GM18907 (cell line): ENCODE results near the gene PSAT1.

Experiments
- ATAC-seq: cut with Tn5 transposase; IDR thresholded peaks from one replicate; pipeline ENCODE4 v1.9.1; 2021; ENCODE audit warnings: mild to moderate bottlenecking, moderate library complexity; ENCODE audit not compliant: unreplicated experiment

PSAT1 gene

DNA sequence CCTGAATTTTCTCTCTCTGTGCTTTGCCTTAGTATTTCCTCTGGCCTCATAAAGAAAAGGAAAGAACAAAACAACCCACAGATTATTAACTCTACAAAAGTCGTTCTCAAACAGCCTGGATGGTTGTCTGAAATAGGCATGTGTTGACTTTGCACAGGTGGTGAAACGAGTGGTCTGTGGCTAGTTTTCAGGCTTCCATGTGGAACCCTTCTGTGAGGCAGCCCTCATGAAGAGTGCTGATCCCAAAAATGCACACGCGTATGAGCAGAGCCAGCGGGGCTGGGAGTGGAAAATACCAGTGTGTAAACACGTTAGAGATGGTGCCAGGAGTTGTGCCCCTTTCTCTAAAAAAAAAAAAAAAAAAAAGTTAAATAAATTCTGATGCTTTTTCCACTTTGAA, 4.9 kb upstream of the PSAT1 start:
- ATAC-seq = no peak

DNA sequence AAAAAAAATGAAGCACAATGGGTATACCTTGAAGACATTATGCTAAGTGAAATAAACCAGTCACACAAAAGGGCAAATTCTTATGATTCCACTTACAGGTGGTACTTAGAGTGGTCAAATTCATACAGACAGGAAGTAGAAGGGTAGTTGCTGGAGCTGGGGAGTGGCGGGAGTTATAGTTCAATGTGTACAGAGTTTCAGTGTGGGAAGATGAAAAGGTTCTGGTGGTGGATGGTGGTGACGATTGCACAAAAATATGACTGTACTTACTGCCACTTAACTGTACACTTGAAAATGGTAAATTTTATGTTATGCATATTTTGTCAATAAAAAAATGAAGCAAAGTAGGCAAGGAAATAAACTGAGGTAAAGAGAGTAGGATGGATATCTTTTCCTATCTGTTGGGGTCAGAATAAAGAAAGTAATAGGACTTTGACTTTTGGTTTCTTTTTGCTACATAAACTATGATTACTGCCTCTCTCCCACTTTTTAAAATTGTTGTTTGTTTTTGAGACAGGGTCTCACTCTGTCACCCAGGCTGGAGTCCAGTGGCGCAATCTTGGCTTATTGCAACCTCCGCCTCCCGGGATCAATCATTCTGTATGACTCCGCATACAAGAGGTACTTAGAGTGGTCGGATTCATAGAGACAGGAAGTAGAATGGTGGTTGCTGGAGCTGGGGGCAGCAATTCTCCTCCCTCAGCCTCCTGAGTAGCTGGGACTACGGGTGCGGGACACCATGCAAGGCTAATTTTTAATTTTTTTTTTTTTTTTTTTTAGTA, 4.0 kb upstream of the PSAT1 start:
- ATAC-seq = no peak

DNA sequence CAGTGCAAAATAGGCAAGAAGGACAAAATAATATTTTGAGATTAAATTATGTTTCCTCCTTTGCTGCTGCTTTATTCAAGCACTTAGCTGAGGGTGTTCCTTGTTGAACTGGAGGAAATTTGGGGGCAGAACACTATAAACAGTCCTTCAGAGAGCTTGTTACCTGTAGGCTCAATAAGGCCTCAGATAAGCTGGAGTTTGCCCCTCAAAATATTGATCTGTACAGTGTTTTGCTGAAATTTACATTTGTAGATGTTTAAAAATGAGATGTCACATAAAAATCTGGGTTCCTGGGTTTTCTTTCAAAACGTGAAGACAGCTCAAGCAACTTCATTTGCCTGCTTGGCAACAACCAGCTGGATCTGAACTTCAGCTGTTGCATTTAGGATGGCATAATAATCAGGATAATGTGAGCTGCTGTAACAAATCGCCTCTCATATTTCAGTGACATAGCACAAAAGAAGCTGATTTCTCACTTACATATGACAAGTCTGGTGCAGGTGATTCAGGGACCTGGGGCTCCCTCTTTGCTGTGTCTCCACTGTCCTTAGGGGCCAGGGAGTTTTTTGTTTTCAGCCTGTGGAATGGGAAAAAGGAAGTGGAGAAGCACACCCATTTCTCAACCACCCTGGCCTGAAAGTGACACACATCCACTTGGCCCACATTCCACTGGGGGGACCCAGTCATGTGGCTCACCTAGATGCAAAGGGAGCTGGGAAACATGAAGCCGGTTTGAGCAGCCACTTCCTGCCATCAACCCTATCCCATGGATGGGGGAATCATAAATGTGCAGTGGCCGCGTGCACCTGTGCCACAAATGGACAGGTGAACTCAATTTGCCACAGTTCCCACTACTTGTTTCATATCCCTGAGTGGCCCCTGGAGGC, 2.4 kb upstream of the PSAT1 start:
- no peak for ATAC-seq

DNA sequence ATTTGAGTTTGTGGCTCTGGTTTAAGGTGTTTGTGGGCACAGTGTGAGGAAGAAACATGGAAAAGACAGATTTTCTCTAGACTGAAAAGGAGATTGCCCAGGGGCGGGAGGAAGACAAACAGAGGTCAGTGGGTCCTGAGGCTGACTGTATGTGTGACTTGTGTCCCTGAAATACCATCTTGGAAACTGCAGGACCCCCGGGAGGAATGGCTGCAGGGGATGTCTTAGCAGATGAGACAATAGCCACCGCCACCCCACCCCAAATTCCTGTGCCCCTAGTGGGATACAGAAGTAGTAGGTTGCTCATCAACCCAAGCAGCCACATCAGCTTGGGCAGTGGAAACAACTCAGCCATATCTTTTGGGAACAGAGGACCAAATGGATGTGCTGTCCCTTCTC, 1.7 kb upstream of the PSAT1 start:
- no peak for ATAC-seq

GRCh38 chr9:78295731-78296130, 1.2 kb upstream of the PSAT1 start:
- no peak for ATAC-seq

GRCh38 chr9:78296201-78296892, 578 bp upstream of the PSAT1 start:
- ATAC-seq = no peak

DNA sequence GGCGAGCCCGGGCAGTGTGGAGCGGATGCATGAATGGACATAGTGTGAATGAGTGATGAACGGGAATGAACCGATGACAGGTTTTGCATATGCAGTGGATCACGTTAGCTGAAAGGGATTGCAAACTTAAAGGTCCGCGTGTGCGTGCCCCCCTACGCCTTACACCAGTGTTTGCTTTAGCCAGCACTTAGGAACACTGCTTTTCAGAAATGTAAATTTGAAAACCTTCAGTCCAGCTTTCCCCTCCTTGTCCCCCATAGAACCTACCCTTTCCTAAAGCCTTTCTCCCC, 692 bp downstream of the PSAT1 start:
- ATAC-seq = no peak

- ATAC-seq = no peak
These were observed 1.3 kb downstream of the PSAT1 start for GRCh38 chr9:78298046-78298765.

DNA sequence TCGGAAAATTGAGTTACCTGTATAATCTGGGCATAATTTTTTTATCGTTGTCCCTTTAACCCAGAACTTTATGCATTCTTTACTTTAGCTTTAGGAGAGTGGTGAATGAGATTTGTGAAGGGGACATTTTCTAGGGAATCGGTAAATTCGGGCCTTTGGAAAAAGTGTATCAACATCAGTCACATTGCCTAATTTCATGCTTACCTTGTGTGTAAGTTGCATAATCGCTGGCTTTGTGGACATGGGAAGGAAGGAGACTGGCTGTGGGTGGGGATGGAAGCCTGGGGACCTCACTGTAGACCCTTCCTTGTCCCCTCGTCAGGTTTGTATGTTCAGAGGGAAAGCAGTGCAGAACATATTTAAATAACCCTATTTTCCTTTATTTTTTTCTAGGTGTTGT, 3.3 kb downstream of the PSAT1 start:
- ATAC-seq = no peak

GRCh38 chr9:78301466-78301865, 4.5 kb downstream of the PSAT1 start:
- ATAC-seq = no peak

DNA sequence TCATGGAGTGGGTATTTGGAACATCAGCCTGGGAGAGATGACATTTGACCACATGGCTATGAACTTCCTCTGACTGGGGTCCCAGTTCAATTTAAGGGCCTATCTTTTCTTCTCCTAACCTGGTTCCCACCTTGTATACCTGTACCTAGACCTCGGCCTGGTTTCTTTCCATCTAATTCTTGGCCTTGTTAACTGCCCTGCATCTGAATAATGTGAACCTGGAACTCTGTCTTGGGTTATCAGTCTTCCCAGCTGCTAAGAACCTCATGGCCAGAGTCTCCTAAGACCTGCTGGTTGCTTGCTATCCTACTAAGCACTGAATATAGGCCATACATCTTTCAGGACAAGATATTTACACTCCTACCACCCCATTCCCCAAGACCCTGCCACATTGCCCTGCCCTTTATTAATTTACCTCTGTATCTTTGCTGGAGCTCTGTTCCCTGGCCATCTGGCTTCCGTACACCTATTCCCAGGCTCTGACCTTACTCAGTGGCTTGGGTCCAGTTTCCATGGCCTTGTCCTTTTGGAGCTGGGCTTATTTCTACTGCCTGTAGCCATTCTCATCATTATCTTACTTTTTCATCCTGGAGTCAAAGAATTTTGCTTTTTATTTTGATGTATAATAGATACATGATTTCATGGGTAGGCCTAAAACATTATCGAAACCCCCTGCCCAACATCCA, 6.6 kb downstream of the PSAT1 start:
- ATAC-seq = no peak

DNA sequence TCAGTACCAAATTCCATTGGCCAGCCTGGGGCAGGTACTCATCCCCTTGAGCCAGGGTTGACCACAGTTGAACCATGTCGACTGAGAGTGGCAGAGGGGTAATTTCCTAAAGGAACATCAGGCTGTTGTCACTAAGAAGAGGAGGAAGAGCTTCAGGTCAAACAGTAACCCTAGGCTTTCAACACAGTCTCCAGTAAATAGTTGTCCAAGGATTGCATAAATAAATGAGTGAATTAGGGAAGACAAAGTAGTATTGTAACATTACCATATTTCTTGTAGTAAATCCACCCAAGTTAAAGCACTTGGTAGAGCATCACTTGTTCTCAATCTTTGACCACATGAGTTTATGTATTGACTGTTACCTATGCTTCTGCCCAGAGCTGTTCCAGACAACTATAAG, 7.4 kb downstream of the PSAT1 start:
- no peak for ATAC-seq

GRCh38 chr9:78306222-78307076, 9.5 kb downstream of the PSAT1 start:
- no peak for ATAC-seq

- no peak for ATAC-seq
These were observed 10.4 kb downstream of the PSAT1 start for GRCh38 chr9:78307360-78307759.

- no peak for ATAC-seq
These were observed 12.1 kb downstream of the PSAT1 start for GRCh38 chr9:78309066-78309465.

DNA sequence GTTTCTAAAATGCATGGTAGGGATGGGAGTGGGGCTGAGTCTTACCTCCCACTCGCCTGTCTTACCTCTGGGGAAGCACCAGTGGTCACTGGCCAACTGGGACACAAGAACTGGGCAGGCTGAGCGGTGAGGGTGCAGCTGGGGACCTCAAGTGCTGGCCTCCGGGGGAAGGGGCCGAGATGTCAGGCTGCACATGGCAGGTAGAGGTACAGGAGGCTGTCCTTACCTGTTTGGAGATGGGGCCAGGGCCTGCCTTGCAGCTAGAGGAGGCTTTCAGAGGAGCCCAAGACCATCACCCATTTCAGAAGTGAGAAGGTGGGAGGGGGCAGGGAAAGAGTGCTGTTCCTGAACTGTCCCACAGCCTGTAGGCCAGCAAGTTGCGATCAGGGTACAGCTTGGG, 14.2 kb downstream of the PSAT1 start:
- ATAC-seq = no peak

DNA sequence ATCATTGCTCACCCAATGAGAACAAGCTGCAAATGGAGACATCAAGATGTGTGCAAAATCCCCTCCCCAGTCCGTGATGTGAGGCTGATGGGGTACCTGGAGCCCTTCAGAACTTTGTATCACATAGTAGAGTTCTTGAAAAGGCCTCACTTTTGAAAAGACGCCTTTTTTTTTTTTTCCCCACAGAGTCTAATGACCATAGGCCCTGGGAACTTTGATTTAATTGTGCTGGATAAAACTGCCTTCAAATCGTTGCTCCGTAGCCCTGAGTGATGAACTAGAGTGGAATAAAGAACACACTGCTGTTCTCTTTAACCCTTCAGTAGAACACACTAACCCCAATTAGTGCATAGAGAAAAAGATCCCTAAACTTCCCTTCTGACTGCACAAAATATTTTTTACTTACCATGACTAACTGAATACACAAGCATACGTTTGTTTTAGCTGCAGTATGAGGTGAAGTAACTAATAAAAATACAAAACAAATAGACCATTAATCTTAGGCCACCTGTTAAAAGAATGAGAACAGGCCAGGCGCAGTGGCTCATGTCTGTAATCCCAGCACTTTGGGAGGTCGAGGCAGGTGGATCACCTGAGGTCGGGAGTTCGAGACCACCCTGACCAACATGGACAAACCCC, 15.1 kb downstream of the PSAT1 start:
- ATAC-seq = no peak

GRCh38 chr9:78314550-78314949, 17.6 kb downstream of the PSAT1 start:
- ATAC-seq = no peak
